ENCODE measurements around the gene GRIN2B.

GRIN2B gene

DNA sequence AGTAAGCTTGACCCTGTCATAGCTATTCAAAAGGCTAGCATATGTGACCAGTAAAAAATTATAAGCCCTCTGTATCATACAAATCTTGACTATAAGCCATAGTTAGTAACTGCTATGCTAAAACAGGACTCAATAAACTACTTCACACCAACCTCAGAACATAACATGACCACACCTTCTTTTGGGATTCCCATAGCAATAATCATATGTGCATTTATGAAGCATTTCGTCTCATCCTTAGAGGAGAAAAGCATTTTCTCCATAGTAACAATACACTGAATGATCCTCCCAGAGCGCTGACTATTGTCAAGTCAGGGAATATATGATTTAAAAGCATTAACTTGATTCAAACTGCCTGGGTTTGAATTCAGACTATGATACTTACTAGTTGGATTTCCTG, 46.2 kb downstream of the GRIN2B start:
- no peaks in the 10 kb centered on the region for H3K9me3 ChIP-seq (ENCODE audit: insufficient read depth, low read depth, low read length)
- H3K9ac ChIP-seq (ENCODE audit: low read depth, low read length) = no peak overlapping the region
- peaks cover 3% of the 10 kb centered on the region for H3K4me1 ChIP-seq (ENCODE audit: insufficient read depth, low read length)
- no peak overlapping the region for H3K27ac ChIP-seq (ENCODE audit: low read length)
- no peak overlapping the region for H3K4me3 ChIP-seq (ENCODE audit: low read length)
- no peaks in the 10 kb centered on the region for H3K36me3 ChIP-seq (ENCODE audit: insufficient read depth, low read depth, low read length)
- H3K27me3 ChIP-seq (ENCODE audit: insufficient read depth, low read length) = no peaks in the 10 kb centered on the region

Data from iPS-20b (cell line).